ENCODE measurements around the gene MRPL46. TPM values are rescaled to one million over a fixed set of nuclear protein-coding genes. Genes with fewer than 3 reads are reported as not detected.
A peak's percentile ranks its signal among the peaks of the same experiment; 100 is the strongest.

MRPL46 gene
- total and polyA plus RNA-seq, 2 of the 13 experiments (the other 11 are each of a cell fraction or from before 2014, with no cell fraction given) = 62.9 to 79.2 TPM

DNA sequence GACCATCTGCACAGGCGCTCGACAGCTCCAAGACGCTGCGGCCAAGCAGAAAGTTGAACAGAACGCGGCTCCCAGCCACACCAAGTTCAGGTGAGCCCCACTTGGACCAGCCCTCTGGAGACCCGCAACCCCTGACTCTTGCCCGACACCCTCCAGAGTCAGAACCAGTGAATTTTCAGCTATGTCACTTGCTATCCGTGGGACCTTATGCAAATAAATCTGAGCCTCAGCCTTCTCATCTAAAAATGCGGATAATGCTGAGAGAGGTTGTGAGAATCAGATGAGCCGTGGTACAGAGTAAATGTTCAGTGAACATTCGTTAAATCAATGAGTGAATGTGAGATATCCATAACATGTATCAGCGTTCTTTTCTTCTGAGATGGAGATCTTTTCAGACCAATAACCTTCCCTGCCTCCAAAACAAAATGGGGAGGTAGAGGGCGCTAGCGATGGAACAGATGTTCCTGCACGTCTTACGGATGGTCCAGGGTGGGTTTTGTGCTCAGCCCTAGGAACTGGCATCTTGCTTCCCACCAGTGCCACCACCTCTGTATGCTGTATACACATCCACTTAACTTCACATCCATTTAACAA lies 844 bp upstream of the MRPL46 start (continued):
- TF ChIP-seq, protein P1, sequence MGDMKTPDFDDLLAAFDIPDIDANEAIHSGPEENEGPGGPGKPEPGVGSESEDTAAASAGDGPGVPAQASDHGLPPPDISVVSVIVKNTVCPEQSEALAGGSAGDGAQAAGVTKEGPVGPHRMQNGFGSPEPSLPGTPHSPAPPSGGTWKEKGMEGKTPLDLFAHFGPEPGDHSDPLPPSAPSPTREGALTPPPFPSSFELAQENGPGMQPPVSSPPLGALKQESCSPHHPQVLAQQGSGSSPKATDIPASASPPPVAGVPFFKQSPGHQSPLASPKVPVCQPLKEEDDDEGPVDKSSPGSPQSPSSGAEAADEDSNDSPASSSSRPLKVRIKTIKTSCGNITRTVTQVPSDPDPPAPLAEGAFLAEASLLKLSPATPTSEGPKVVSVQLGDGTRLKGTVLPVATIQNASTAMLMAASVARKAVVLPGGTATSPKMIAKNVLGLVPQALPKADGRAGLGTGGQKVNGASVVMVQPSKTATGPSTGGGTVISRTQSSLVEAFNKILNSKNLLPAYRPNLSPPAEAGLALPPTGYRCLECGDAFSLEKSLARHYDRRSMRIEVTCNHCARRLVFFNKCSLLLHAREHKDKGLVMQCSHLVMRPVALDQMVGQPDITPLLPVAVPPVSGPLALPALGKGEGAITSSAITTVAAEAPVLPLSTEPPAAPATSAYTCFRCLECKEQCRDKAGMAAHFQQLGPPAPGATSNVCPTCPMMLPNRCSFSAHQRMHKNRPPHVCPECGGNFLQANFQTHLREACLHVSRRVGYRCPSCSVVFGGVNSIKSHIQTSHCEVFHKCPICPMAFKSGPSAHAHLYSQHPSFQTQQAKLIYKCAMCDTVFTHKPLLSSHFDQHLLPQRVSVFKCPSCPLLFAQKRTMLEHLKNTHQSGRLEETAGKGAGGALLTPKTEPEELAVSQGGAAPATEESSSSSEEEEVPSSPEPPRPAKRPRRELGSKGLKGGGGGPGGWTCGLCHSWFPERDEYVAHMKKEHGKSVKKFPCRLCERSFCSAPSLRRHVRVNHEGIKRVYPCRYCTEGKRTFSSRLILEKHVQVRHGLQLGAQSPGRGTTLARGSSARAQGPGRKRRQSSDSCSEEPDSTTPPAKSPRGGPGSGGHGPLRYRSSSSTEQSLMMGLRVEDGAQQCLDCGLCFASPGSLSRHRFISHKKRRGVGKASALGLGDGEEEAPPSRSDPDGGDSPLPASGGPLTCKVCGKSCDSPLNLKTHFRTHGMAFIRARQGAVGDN (CRISPR knock-in tag; IDR thresholded peaks at IDR 0.05) = peak; percentile 62; the same call in 1 of the 2 replicates
- TF ChIP-seq KLF16 (CRISPR knock-in tag; IDR thresholded peaks at IDR 0.05) = no peak
- TF ChIP-seq HNRNPK (IDR thresholded peaks at IDR 0.05; ENCODE audit: low read depth, low read length, poor library complexity, severe bottlenecking) = no peak
- 0 out of 2 replicates have a peak, but pooled peaks have one; percentile 5 for TF ChIP-seq MEIS1 (CRISPR knock-in tag; IDR thresholded peaks at IDR 0.05; ENCODE audit: borderline replicate concordance)
- 0 out of 2 replicates have a peak, but pooled peaks have one; percentile 8 for TF ChIP-seq ZNF777 (CRISPR knock-in tag; IDR thresholded peaks at IDR 0.05)
- 0 out of 2 replicates have a peak, but pooled peaks have one; percentile 1 for TF ChIP-seq ZNF180 (CRISPR knock-in tag; IDR thresholded peaks at IDR 0.05; ENCODE audit: borderline replicate concordance, low read depth)
- TF ChIP-seq ATAD3A (CRISPR knock-in tag; IDR thresholded peaks at IDR 0.05) = no peak
- TF ChIP-seq SKIL (CRISPR knock-in tag; IDR thresholded peaks at IDR 0.05; ENCODE audit: borderline replicate concordance) = 0 out of 2 replicates have a peak, but pooled peaks have one; percentile 43
- TF ChIP-seq REL (CRISPR knock-in tag; conservative IDR thresholded peaks at IDR 0.05) = 0 out of 2 replicates have a peak, but pooled peaks have one; percentile 71
- 0 out of 2 replicates have a peak, but pooled peaks have one; percentile 29 for TF ChIP-seq ZFX (CRISPR knock-in tag; IDR thresholded peaks at IDR 0.05; ENCODE audit: low read depth)
- 0 out of 2 replicates have a peak, but pooled peaks have one; percentile 3 for TF ChIP-seq MLXIP (CRISPR knock-in tag; IDR thresholded peaks at IDR 0.05; ENCODE audit: borderline replicate concordance)
- no peak for TF ChIP-seq MAX (IDR thresholded peaks at IDR 0.05)
- peak in 1 of 2 experiments; percentile 22; a peak in 1 of 4 replicates for TF ChIP-seq HMGXB4 (CRISPR knock-in tag; IDR thresholded peaks at IDR 0.05; ENCODE audit: borderline replicate concordance in 1 of 2, low read depth in 1 of 2)
- TF ChIP-seq JUNB (CRISPR knock-in tag; IDR thresholded peaks at IDR 0.05; ENCODE audit: borderline replicate concordance) = no peak
- TF ChIP-seq RBM22 (optimal IDR thresholded peaks at IDR 0.05; ENCODE audit: low read length) = no peak
- no peak for TF ChIP-seq NCOA1 (CRISPR knock-in tag; IDR thresholded peaks at IDR 0.05)
